ENCODE measurements around the gene TRPM5. TPM values are rescaled to one million over a fixed set of nuclear protein-coding genes. Genes with fewer than 3 reads are reported as not detected.

The TRPM5 gene
- total RNA-seq, 1 donor from 2014 or later = not detected

DNA sequence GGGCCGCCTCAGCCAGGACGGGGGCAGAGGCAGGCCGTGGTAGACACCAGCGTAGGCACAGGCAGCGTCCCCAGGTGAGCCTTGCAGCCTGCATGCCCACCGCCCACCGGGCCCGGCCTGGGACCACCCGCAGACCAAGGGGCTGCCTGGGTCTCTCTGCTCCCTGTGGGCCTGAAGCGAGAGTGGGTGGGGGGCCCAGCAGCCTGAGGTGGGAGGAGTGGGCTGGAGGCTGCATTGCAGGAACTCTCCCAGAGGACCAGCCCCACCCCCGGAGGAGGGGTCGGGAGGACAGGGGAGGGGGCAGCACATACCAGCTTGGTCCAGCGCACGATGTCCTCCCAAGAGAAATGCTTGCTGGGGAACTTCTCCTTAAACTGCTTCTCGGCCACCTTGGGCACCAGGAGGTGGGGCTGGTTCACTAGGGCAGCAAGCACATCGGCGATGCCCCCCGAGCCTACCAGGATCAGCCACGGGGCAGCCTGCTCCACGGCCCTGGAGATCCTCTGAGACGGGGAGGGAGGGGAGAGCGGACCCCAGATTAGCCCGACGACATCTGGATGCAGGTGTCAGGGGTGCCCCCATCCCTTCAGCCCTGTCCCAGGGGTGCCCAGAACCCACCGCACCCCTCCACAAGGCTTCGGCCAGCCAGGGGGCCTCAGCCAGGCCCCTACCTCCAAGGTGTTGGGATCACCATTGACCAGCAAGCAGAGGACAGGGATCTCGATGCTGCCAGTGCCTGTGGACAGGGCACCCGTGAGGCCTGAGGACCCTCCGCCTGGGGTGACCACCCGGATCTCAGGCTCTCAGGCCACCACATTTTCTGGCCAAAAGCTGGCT lies 26.2 kb downstream of the TRPM5 start:
- TF ChIP-seq, protein P1, sequence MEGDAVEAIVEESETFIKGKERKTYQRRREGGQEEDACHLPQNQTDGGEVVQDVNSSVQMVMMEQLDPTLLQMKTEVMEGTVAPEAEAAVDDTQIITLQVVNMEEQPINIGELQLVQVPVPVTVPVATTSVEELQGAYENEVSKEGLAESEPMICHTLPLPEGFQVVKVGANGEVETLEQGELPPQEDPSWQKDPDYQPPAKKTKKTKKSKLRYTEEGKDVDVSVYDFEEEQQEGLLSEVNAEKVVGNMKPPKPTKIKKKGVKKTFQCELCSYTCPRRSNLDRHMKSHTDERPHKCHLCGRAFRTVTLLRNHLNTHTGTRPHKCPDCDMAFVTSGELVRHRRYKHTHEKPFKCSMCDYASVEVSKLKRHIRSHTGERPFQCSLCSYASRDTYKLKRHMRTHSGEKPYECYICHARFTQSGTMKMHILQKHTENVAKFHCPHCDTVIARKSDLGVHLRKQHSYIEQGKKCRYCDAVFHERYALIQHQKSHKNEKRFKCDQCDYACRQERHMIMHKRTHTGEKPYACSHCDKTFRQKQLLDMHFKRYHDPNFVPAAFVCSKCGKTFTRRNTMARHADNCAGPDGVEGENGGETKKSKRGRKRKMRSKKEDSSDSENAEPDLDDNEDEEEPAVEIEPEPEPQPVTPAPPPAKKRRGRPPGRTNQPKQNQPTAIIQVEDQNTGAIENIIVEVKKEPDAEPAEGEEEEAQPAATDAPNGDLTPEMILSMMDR (IDR thresholded peaks at IDR 0.05) = no peak
- Histone ChIP-seq H3K27me3 (no peaks in the 10 kb centered on the region), H3K4me3 (no peak overlapping the region), H3K4me1 (peaks cover 0 to 3% of the 10 kb centered on the region in 2 donors), H3K36me3 (no peaks in the 10 kb centered on the region), H3K27ac (no peak overlapping the region), H3K9me3 (no peaks in the 10 kb centered on the region)
- intact Hi-C loops (cut with DNase I) = no loop called here
- no peak for DNase-seq (ENCODE audit: low spot score in 2 of 2)

DNA sequence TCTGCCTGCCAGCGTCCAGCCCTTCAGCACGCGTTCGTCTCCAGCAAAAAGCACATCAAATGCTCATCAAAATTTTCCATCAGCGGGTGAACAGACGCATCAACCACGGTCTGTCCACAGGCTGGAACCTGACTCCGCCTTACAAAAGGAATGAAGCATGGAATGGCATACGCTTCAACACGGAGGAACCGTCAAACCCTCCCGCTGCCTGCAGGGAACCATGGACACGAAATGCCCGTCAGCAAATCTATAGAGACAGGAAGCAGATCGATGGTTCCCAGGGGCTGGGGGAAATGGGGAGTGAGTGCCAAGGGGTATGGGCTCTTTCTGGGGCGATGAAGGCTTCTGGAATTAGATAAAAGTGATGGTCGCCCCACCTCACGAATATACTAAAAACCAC lies 27.5 kb downstream of the TRPM5 start:
- TF ChIP-seq, protein P1 (IDR thresholded peaks at IDR 0.05) = no peak
- Histone ChIP-seq H3K36me3 (no peaks in the 10 kb centered on the region), H3K4me3 (no peak overlapping the region), H3K9me3 (no peaks in the 10 kb centered on the region), H3K27ac (no peak overlapping the region), H3K4me1 (peaks cover 0 to 3% of the 10 kb centered on the region in 2 donors), H3K27me3 (no peaks in the 10 kb centered on the region)
- no peak for DNase-seq (ENCODE audit: low spot score in 2 of 2)
- intact Hi-C loops (cut with DNase I) = no loop called here

GRCh38 chr11:2415601-2416380 lies 28.5 kb downstream of the TRPM5 start:
- TF ChIP-seq, protein P1 (IDR thresholded peaks at IDR 0.05) = no peak
- Histone ChIP-seq H3K27me3 (no peaks in the 10 kb centered on the region), H3K27ac (no peak overlapping the region), H3K9me3 (no peaks in the 10 kb centered on the region), H3K36me3 (no peaks in the 10 kb centered on the region), H3K4me3 (no peak overlapping the region), H3K4me1 (peaks cover 0 to 3% of the 10 kb centered on the region in 2 donors)
- DNase-seq (ENCODE audit: low spot score in 2 of 2) = no peak
- intact Hi-C loops (cut with DNase I) = no loop called here

DNA sequence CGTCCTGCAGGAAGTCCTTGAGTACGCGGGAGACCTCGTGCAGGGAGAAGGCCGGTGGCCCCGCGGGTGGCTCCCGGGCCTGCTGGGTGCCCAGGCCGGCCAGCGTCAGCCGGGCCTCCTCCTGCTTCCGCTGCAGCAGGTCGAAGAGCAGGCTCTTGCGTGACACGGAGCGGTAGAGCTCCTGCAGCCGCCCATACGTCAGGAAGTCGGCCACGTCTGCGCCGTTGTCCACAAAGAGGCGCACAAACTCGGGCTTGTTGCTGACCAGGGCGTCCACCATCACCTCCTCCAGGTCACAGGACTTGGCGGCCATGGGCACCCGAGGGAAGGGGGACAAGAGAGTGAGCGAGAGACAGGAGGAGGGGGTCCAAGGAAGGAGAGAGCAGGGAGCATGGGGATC lies 29.1 kb downstream of the TRPM5 start:
- TF ChIP-seq, protein P1 (IDR thresholded peaks at IDR 0.05) = no peak
- H3K27ac ChIP-seq = no peak overlapping the region
- no peaks in the 10 kb centered on the region for H3K4me1 ChIP-seq
- H3K27me3 ChIP-seq = no peaks in the 10 kb centered on the region
- H3K4me3 ChIP-seq = no peak overlapping the region
- no peaks in the 10 kb centered on the region for H3K9me3 ChIP-seq
- DNase-seq (ENCODE audit: low spot score in 2 of 2) = no peak
- H3K36me3 ChIP-seq = no peaks in the 10 kb centered on the region
- intact Hi-C loops (cut with DNase I) = no loop called here

DNA sequence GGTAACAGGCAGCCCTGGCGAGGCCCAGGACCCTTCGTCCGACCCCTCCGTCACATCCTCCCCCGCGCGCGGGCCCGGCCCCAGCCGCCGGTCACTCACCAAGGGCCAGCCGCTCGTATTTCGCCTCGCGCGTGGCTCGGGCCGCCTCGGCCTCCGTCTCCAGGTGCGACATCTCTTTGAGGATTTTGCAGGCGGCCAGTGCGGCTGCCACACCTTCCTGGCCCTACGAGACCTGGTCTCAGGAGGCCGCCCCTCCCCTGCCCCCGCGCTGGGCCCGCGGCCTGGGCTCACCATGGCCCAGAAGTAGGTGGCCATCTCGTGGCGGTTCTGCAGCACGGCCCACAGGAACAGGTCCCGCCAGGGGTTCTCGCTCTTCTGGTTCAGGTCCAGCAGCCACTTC lies 29.7 kb downstream of the TRPM5 start:
- DNase-seq (ENCODE audit: low spot score in 2 of 2) = no peak
- H3K36me3 ChIP-seq = no peaks in the 10 kb centered on the region
- no peaks in the 10 kb centered on the region for H3K4me1 ChIP-seq
- intact Hi-C loops (cut with DNase I) = no loop called here
- no peak overlapping the region for H3K4me3 ChIP-seq
- no peaks in the 10 kb centered on the region for H3K9me3 ChIP-seq
- TF ChIP-seq, protein P1 (IDR thresholded peaks at IDR 0.05) = no peak
- no peaks in the 10 kb centered on the region for H3K27me3 ChIP-seq
- H3K27ac ChIP-seq = no peak overlapping the region

Data from ascending aorta (tissue), 2 donors.